ENCODE data around the gene S1PR4.
"Not testable (repeated sequence)": the region's sequence is repeated elsewhere in the genome, so short reads cannot be mapped to it uniquely, and the experiment has no call there.

S1PR4 gene

GRCh38 chr19:3192684-3193083 is 14.1 kb downstream of the S1PR4 start:
- DNase-seq (ENCODE audit: low read depth in 4 of 4, low spot score in 1 of 4) = no peak

- DNase-seq (ENCODE audit: low read depth in 4 of 4, low spot score in 1 of 4) = no peak
These were observed 14.9 kb downstream of the S1PR4 start for GRCh38 chr19:3193256-3194105.

- no peak for DNase-seq (ENCODE audit: low read depth in 4 of 4, low spot score in 1 of 4)
These were observed 15.8 kb downstream of the S1PR4 start for GRCh38 chr19:3194106-3195087.

GRCh38 chr19:3196064-3196932 is 17.7 kb downstream of the S1PR4 start:
- no peak for DNase-seq (ENCODE audit: low read depth in 4 of 4, low spot score in 1 of 4)

GRCh38 chr19:3196933-3197205 is 18.3 kb downstream of the S1PR4 start:
- DNase-seq (ENCODE audit: low read depth in 4 of 4, low spot score in 1 of 4) = no peak

- DNase-seq (ENCODE audit: low read depth in 4 of 4, low spot score in 1 of 4) = no peak
These were observed 20.5 kb downstream of the S1PR4 start for GRCh38 chr19:3198901-3199700.

GRCh38 chr19:3201072-3201700 is 22.6 kb downstream of the S1PR4 start:
- no peak for DNase-seq (ENCODE audit: low read depth in 4 of 4, low spot score in 1 of 4)

- DNase-seq (ENCODE audit: low read depth in 4 of 4, low spot score in 1 of 4) = no peak
These were observed 23.3 kb downstream of the S1PR4 start for GRCh38 chr19:3201911-3202310.

- no peak for DNase-seq (ENCODE audit: low read depth in 4 of 4, low spot score in 1 of 4)
These were observed 23.8 kb downstream of the S1PR4 start for GRCh38 chr19:3202346-3202745.

GRCh38 chr19:3202895-3203294 is 24.3 kb downstream of the S1PR4 start:
- not testable (repeated sequence) for DNase-seq (ENCODE audit: low read depth in 4 of 4, low spot score in 1 of 4)

- no peak for DNase-seq (ENCODE audit: low read depth in 4 of 4, low spot score in 1 of 4)
These were observed 25.5 kb downstream of the S1PR4 start for GRCh38 chr19:3203805-3204645.

GRCh38 chr19:3204646-3205275 is 26.2 kb downstream of the S1PR4 start:
- no peak for DNase-seq (ENCODE audit: low read depth in 4 of 4, low spot score in 1 of 4)

- no peak for DNase-seq (ENCODE audit: low read depth in 4 of 4, low spot score in 1 of 4)
These were observed 27.8 kb downstream of the S1PR4 start for GRCh38 chr19:3206216-3206953.

GRCh38 chr19:3207461-3208242 is 29.1 kb downstream of the S1PR4 start:
- no peak for DNase-seq (ENCODE audit: low read depth in 4 of 4, low spot score in 1 of 4)

GRCh38 chr19:3208317-3209207 is 30.0 kb downstream of the S1PR4 start:
- no peak for DNase-seq (ENCODE audit: low read depth in 4 of 4, low spot score in 1 of 4)

Data from stimulated activated CD4-positive, alpha-beta T cell treated with anti-CD3 and anti-CD28 coated beads, Interleukin-1b, Interleukin-23, amount 100 ng/mL, for 24 hours (primary cell).